Activated CD4-positive, CD25-positive, alpha-beta regulatory T cell treated with anti-CD3 and anti-CD28 coated beads, Interleukin-2, amount 50 U/mL, for 24 hours (primary cell): ENCODE data around the gene CBFA2T3.
A peak's percentile ranks its signal among the peaks of the same experiment; 100 is the strongest.
"Not testable (repeated sequence)": the region's sequence is repeated elsewhere in the genome, so short reads cannot be mapped to it uniquely, and the experiment has no call there.

ENCODE experiments used
- ATAC-seq, 2 donors: fragments of 150-1000 bp; cut with Tn5 transposase; one replicate each; pipeline ENCODE4 v1.10.0; 2021; ENCODE audit warnings: mild to moderate bottlenecking in 1 of 2, moderate library complexity in 1 of 2

The CBFA2T3 gene

DNA sequence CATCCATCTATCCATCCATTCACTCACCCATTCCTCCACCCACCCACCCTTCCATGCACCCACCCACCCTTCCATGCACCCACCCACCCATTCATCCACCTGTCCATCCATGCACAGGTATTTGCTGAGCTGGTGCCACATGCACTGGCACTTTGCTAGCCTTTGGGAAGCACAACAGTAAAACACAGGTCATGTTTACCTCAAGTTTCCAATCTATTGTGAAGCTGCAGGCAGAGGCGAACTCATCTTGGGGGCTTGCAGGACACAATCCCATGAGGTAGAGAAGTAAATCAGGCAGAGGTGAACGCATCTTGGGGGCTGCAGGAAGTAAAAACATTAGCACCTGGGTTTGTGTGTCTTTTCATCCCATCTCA lies 35.6 kb upstream of the CBFA2T3 start:
- ATAC-seq: no peak

DNA sequence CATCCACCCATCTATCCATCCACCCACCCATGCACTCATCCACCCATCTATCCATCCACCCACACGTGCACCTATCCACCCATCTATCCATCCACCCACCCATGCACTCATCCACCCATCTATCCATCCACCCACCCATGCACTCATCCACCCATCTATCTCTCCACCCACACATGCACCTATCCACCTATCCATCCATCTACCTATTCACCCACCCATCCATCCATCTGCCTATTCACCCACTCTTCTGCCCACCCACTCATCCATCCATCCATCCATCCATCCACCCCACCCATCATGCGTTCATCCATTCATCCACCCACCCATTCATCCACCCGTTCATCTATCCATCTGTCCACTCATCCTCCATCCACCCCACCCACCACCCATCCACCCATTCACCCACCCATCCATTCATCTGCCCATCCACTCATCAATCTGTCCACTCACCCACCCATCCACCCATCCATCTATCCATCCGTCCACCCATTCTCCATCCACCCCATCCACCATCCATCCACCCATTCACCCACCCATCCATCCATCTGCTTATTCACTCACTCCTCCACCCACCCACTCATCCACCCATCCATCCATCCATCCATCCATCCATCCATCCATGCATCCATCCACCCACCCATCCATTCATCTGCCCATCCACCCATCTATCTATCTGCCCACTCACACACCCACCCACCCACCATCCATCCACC lies 35.1 kb upstream of the CBFA2T3 start:
- ATAC-seq: no peak

DNA sequence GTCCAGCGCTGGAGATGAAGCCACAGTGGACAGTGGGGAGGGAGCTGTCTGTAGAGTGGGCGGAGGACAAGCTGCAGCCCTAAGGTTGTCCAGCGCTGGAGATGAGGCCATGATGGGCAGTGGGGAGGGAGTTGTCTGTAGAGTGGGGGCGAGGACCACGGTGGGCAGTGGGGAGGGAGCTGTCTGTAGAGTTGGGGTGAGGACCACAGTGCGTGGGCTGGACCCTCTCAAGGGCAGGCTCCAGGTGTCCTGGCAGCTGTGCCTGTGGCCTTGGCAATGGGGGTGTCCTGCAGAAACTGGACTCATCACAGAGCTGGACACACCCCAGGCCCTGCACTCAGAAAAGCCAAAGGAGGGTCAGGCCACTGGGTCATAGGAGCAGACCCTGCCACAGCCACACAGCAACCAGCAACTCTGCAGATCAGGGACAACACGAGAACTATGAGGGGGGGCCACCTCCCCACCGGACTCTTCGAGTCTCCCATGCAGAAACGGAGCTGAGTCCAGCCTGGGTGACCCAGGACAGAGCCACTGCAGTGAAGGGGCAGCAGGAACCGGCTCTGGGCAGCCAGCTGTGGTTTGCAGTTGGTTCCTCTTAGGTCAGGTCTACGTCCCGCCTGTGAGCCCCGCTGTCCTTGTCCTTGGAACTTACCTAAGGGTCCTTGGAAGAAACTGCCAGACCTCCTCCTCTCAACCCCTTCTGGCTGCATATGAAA lies 33.4 kb upstream of the CBFA2T3 start:
- ATAC-seq: no peak

DNA sequence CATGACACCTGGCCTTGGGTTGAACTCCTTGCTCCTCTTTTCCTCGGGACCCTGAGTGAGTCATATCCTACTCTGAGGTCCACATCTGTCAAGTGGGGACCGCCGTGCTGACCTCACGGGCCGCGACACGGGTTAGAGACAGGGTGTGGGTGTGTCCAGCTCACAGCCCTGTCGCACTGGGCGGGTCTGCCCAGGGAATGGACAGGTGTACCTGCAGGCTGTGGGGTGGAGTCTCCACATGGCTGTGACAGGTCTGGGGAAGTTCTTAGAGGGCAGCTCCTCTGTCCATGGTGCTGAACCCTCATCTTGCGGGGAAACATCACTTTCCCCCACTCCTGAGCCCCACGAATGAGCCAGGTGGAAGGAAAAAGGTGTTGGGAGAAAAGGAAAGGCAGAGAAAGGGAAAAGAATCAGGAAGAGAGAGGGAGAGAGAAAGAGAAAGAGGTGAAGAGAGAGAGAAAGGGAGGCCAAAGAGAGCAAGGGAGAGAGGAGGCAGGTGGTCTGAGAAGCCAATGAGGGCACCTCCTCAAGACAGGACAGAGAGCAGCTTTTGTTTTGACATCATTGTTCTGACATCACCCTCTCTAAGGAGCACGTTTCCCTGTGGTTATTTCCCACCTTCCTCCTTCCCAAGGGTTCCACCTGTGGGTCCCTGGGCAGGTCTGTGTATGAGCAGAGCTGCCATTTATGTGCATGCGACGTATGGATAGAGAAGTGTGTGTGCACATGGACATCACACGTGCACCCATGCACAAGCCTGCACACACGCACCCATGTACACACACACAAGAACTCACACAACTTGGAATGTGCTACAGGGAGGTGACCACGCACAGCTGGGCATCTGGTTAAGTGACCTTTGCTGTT lies 32.6 kb upstream of the CBFA2T3 start:
- ATAC-seq: no peak

DNA sequence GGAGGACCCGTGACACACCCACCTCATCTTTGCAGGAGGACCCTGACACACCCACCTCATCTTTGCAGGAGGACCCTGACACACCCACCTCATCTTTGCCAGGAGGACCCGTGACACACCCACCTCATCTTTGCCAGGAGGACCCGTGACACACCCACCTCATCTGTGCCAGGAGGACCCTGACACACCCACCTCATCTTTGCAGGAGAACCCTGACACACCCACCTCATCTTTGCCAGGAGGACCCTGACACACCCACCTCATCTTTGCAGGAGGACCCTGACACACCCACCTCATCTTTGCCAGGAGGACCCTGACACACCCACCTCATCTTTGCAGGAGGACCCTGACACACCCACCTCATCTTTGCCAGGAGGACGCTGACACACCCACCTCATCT lies 31.8 kb upstream of the CBFA2T3 start:
- ATAC-seq: not testable (repeated sequence)

DNA sequence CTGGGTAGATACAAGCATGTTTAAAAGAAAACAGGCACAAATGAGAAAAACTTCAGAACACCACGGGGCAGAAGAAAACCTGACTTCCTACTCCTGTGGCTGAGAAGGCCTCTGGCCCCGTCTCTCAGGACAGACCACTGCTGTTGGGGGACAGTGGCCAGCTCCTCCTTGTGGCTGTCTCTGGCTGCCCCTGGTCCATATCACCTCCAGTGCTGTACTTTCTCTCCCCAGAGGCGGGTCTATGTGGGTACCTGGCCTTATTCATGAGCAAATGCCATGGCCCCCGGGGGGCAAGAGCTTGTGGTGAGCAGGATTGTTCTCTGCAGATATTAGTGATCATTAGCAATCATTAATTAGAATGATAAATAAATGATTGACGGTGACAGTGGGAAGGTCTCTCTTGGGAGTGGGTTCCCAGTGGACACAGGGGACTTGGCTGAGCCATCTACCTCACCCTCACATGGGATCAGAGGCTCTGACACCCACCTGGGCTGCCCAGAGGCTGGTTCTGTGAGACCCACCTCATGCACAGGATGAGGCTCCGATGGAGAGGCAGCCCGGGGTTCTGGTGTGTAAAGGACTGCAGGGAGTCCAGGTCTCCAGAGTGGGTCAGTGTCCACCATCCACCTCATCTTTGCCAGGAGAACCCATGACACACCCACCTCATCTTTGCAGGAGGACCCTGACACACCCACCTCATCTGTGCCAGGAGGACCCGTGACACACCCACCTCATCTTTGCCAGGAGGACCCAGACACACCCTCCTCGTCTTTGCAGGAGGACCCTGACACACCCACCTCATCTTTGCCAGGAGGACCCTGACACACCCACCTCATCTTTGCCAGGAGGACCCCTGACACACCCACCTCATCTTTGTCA lies 30.6 kb upstream of the CBFA2T3 start:
- ATAC-seq: no peak

DNA sequence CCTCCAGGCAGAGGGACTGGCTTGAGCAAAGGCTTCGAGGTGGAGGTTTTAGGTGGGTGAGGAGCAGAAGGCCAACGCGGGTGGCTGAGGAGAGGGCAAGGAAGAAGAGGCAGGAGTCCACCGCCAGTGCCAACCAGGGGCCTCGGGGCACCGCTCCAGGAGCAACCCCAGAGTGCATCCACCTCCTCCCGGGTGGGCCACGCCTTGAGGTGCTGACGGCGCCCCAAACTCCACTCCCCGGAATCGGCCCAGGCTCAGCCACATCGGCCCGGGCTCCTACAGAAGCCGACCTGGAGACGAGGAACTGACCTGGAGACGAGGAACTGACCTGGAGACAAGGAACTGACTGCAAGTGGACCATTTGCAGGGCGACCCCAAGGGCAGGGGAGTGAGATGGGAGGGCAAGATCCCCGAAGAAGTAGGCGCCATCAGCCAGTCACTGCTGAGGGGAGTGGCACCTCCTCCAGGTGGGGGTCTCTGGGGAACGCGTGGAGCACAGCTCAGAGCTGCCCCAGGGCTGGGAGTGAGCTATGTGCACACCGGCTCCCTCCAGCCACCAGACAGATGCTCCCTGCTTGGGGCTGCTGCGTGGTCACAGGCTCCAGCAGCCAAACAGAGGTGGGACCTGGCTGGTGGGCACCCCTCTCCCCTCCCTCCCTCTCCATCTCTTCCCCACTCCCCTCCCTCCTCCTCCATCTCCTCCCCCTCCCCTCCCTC lies 29.2 kb upstream of the CBFA2T3 start:
- ATAC-seq: no peak

DNA sequence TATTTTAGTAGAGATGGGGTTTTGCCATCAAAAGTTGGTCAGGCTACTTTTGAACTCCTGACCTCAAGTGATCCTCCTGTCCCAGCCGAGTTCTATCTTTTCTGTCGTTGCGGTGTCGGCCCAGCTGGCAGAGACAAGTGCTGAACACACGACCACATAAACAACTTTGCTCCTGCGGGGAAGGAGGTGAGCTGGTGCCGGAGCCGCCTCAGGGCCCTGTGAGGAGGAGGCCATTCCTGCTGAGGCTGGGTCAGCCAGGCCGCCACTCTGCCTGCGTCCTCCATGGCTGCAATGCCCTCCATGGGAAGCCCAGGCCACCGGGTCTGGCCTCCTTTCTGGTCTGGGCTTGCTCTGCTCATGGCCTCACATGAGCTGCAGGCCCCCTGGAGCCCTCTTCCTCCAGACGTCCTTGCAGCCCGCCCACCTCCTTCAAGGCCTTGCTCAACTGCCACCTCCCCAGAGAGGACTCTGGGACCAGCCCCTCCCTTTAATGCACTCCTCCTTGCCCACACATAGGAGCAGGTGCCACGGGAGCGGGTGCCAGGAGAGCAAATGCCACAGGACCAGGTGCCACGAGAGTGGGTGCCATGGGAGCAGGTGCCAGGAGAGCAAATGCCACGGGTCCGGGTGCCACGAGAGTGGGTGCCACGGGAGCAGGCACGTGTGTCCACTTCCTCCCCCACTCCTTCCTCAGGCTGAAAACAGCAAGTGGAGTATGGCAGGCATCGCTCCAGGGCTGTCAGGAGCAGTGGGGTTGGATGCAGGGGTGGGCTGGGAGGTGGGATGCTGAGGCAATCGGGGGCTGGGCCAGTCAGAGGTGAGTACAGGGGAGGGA lies 28.4 kb upstream of the CBFA2T3 start:
- no peak for ATAC-seq

DNA sequence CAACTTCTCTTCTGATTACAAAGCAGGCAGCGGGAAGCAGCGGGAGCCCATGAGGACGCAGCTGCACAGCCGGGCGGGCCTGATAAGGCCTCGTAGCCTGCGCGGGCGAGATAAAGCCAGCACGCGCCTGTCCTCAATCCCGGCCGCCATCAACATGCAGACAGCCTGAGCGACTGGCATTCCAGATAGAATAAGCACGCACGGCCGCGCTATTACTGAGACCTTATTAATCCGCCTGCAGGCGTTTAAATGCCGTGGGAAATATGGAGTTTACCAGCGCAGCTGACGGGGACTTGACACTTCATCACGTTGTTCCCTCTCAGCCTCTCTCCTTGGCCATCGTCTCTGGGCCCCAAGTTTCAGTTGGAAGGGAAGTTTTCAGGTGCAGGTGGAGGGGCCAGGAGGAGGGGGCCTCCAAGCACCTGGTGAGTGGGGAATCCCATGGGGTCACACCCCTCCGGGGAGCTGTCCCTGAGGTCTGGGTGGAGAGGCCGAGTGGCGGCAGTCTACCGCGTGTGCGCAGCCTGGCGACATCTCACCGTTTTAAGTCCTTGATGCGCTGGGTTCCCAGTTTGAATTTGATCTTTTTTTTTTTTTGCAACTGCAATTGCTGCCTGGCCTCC lies 27.3 kb upstream of the CBFA2T3 start:
- no peak for ATAC-seq

DNA sequence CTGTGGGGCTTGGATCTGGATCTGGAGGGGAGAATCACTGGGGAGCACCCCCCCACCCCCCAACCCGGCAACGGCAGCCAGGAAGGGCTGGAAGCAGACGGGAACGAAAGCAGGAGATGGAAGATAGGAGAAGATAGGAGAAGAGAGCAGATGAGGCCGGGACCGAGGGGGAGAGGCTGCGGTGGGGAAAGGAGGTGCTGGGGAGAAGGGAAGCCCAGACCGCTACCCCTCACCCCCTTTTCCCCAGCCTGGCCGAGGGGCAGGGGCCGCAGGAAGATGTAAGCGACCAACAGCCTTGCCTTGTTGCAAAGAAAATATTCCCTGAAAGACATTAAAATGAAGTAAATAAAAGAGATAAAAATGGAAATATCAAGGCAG lies 26.8 kb upstream of the CBFA2T3 start:
- no peak for ATAC-seq

DNA sequence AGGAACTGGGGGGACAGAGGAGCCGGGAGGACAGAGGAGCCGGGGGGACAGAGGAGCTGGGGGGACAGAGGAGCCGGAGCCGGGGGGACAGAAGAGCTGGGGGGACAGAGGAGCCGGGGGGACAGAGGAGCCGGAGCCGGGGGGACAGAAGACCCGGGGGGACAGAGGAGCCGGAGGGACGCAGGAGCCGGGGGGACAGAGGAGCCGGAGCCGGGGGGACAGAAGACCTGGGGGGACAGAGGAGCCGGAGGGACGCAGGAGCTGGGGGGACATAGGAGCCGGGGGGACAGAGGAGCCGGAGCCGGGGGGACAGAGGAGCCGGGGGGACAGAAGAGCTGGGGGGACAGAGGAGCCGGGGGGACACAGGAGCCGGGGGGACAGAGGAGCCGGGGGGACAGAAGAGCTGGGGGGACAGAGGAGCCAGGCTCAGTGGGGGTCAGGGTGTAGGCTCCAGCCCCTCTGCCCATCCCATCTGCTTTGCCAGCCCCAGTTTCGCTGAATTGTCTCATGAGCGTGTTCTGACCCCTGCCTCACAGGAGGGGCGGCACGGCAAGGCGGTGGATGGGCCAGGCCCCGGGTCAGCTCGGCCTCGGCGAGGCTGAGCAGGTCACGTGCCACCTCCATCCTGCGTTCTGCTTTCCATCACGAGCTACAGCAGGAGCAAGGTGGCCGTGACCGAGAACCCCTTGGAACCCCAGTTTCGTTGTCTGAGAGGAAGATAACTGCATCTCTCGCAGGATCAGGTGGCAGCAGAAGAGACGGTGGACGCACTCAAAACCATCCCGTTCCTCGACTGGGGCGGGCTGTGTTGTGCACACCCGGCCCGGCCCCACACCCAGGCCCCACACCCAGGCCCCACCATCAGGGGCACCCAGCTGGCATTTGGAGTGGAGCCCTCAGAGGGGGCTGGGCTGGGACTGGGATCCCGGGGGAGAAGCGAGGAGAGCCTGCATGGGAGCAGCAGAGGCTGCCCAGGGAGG lies 26.1 kb upstream of the CBFA2T3 start:
- ATAC-seq: no peak

DNA sequence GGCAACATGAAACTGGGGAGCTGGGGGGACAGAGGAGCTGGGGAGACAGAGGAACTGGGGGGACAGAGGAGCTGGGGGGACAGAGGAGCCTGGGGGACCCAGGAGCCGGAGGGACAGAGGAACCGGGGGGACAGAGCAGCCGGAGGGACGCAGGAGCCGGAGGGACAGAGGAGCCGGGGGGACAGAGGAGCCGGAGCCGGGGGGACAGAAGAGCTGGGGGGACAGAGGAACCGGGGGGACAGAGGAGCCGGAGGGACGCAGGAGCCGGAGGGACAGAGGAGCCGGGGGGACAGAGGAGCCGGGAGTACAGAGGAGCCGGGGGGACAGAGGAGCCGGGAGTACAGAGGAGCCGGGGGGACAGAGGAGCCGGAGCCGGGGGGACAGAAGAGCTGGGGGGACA lies 25.1 kb upstream of the CBFA2T3 start:
- ATAC-seq: not testable (repeated sequence)

DNA sequence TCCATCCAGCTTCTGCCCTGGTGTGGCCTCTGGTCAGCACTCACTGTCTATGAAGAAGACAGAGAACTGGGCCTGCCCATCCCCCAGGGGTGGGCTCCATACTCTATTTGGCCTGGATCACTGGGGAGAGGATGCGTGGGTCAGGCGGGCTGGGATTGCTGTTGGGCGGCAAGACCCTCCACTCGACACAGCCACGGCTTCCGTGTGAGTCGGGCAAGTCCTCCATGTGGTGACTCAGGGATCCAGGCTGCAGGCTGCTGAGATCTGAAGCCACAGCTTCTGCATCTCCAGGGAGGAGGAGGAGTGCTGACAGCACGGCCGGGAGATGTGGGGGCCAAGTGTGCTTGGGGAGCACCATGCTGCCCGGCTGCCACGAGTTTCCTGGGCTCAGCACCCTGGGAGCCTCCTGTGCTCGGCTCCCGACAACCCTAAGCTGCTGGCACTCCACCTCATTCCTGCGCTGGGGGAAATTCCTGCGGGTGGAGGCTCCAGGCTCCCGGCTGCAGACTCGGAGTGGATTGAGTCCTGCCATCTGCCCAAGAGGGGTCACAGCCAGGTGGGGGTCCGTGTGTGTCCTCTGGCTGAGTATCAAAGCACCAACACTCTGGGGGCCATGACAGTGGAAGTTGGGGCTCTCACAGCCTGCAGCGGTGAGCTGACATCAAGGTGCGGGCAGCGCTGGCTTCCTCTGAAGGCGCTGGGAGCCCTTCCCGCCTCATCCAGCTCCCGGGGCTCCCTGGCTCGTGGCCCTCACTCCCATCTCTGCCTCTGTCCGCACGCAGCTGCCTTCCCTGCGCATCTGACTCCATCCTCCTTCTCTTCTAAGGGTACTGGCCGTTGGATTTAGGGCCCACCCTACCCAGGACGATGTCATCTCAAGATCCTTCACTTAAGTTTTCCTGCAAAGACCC lies 24.4 kb upstream of the CBFA2T3 start:
- ATAC-seq: no peak

DNA sequence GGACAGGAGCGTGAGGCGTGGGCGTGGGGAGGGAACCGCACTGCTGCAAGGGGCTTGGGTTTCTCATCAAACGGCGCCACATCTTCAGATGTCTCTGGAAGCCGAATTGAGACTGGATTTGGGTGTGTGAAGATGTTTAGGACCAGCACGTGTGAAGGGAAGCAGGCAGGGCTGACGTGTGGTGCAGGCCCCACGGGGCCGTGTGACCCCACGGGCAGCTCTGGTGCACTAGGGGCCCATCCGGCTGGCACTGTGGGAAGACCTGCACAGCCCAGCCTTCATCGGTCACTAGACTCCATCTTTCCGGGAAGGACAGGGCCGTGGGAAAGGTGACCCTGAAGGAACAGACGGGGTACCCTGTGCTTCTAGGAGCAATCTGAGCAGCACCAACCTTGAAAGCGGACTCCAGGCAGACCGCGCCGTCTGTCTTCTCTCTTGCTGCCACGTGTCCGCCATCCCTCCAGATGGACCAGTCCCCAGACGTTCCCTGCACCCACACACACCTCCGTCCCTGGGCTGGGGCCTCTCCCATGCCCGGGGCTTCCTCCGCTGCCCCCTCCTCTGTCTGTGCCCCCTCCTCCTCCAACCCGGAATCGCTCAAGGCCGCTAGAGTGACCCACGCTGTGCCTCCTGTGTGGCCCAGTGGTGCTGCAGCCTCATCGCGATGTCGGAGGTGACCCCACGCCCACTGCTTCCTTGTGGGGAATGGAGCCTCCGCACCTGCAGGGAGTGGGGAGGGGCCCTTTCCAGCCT lies 23.4 kb upstream of the CBFA2T3 start:
- ATAC-seq: no peak

DNA sequence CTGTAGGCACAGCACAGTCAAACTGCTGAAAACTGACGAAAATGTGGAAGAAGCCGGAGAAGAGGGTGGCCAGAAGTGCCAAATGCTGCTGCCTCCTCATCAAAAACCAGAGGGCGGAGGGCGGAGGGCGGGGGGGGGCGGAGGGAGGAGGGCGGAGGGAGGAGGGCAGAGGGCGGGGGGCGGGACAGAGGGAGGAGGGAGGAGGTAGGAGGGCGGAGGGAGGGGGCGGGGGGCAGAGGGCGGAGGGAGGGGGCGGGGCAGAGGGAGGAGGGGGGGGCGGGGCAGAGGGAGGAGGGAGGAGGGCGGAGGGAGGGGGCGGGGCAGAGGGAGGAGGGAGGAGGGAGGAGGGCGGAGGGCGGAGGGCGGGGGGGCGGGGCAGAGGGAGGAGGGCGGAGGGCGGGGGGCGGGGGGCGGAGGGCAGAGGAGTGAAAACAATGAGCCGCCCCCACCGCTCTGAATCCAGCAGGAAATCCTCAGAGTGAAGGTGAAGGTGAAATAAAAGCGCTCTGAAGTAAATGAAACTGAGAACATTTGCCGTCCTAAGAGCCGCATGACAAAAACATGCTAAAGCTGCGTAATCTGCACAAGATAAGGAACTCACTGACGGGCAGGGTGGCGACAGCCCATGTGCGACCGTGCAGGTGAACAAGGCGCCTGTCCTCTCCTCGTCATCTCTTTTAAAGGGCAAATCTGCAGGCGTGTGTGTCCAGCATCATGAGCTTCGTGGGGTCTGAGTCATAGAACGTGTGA lies 22.6 kb upstream of the CBFA2T3 start:
- peak; percentile 75 to 87 for ATAC-seq

DNA sequence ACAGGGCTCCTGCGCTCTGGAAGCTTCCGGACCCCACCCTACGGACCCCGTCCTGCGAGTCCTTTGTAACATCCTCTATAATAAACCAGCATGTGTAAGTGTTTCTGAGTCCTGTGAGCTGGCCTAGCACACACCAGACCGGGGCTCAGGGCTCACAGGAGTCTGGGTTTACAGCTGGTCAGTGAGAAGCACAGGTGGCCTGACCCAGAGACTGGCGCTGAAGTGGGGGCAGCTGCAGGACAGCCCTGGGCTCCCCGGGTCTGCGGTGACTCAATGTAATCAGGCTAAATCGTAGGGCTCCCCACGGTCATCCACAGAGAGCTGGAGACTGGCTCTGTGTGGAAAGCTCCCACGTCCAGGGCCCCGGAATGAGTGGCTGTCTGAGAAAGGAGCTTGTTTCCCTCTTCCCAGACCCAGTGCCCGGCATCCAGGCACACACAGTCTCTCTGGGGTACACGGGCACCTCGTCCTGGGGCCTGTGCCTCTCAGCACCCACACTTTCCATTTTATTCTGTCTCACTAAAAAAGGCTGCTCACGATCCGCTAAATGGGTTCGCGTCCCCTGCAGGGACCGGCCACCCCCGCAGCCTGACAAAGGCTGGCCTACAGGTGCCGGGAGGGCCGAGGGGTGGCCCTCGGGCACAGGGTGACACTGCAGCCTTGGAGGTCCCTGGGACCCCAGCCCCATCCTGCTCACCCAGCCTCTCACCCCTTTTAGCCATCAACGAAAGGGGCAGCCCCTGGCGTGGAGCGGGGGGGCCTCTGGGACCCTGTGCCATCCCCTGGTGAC lies 18.9 kb upstream of the CBFA2T3 start:
- ATAC-seq: no peak
